ENCODE data around the gene POU2F1.
A peak's percentile ranks its signal among the peaks of the same experiment; 100 is the strongest.

POU2F1 gene

GRCh38 chr1:167220537-167221125 is at the start of gene POU2F1:
Gene POU2F1, plus strand, starts transcription at chr1:167220886. Its CDS starts 12 bp downstream, at chr1:167220898.
- DNase-seq: peak; percentile 100

- no peak for DNase-seq
Observed at GRCh38 chr1:167171286-167171929, 49.3 kb upstream of the POU2F1 start.

- DNase-seq: no peak
Observed at GRCh38 chr1:167173516-167174184, 47.0 kb upstream of the POU2F1 start.

- DNase-seq: no peak
Observed at GRCh38 chr1:167175901-167176300, 44.8 kb upstream of the POU2F1 start.

GRCh38 chr1:167178831-167179230 is 41.9 kb upstream of the POU2F1 start:
- DNase-seq: no peak

GRCh38 chr1:167182571-167183320 is 37.9 kb upstream of the POU2F1 start:
- DNase-seq: no peak

- no peak for DNase-seq
Observed at GRCh38 chr1:167184081-167184480, 36.6 kb upstream of the POU2F1 start.

GRCh38 chr1:167185062-167185461 is 35.6 kb upstream of the POU2F1 start:
- no peak for DNase-seq

GRCh38 chr1:167185974-167186657 is 34.6 kb upstream of the POU2F1 start:
- DNase-seq: no peak

GRCh38 chr1:167186771-167187170 is 33.9 kb upstream of the POU2F1 start:
- no peak for DNase-seq

GRCh38 chr1:167190747-167191237 is 29.9 kb upstream of the POU2F1 start:
- DNase-seq: no peak

- DNase-seq: no peak
Observed at GRCh38 chr1:167191958-167192357, 28.7 kb upstream of the POU2F1 start.

- DNase-seq: no peak
Observed at GRCh38 chr1:167194182-167194581, 26.5 kb upstream of the POU2F1 start.

- peak in 1 of 2 donors; percentile 25 for DNase-seq
Observed at GRCh38 chr1:167196166-167196565, 24.5 kb upstream of the POU2F1 start.

GRCh38 chr1:167197236-167197635 is 23.4 kb upstream of the POU2F1 start:
- DNase-seq: no peak

GRCh38 chr1:167197692-167198091 is 23.0 kb upstream of the POU2F1 start:
- no peak for DNase-seq

- DNase-seq: no peak
Observed at GRCh38 chr1:167198518-167199133, 22.1 kb upstream of the POU2F1 start.

- DNase-seq: no peak
Observed at GRCh38 chr1:167199656-167200055, 21.0 kb upstream of the POU2F1 start.

- no peak for DNase-seq
Observed at GRCh38 chr1:167200272-167200671, 20.4 kb upstream of the POU2F1 start.

- no peak for DNase-seq
Observed at GRCh38 chr1:167200749-167201148, 19.9 kb upstream of the POU2F1 start.

- DNase-seq: no peak
Observed at GRCh38 chr1:167202049-167202448, 18.6 kb upstream of the POU2F1 start.

Data from bone marrow (tissue), 2 donors.